ENCODE results near the gene MATN4. TPM values are rescaled to one million over a fixed set of nuclear protein-coding genes. Genes with fewer than 3 reads are reported as not detected.
A peak's percentile ranks its signal among the peaks of the same experiment; 100 is the strongest.

MATN4 gene
- total and polyA plus RNA-seq, 2 of the 13 experiments (the other 11 are each of a cell fraction or from before 2014, with no cell fraction given) = not detected

DNA sequence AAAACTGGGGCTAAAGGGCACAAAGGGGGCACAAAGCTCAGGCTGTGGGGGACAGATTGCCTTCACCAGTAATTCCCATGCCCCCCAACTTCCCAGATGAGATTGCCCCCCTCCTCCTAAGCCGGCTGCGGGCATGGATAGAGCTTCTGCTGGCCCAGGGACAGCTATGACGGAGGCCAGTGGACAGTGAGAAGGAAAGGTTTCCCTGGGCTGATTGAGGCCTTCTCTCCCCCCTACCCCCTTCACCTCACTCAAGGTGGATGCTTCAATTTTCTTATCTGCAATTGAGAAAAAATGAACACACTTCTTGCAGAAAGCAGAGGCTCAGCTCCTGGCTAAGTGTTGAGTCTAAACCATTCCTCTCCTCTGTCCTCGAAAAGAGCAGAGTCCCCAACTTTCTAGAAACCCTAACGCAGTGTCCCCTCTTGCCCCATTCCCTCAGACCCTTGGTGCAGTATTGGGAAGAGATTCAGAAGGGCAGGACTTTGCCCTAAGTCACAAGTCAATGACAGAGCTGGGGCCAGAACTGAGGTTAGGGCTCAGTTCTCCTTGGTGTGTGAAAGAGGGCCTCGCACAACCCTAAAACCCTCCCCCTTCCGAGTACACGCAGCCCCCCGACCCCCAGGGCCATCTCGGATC lies 39.3 kb upstream of the MATN4 start (continued):
- TF ChIP-seq, protein P1, sequence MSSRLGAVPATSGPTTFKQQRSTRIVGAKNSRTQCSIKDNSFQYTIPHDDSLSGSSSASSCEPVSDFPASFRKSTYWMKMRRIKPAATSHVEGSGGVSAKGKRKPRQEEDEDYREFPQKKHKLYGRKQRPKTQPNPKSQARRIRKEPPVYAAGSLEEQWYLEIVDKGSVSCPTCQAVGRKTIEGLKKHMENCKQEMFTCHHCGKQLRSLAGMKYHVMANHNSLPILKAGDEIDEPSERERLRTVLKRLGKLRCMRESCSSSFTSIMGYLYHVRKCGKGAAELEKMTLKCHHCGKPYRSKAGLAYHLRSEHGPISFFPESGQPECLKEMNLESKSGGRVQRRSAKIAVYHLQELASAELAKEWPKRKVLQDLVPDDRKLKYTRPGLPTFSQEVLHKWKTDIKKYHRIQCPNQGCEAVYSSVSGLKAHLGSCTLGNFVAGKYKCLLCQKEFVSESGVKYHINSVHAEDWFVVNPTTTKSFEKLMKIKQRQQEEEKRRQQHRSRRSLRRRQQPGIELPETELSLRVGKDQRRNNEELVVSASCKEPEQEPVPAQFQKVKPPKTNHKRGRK (CRISPR knock-in tag; IDR thresholded peaks at IDR 0.05) = no peak
- TF ChIP-seq, protein P2, sequence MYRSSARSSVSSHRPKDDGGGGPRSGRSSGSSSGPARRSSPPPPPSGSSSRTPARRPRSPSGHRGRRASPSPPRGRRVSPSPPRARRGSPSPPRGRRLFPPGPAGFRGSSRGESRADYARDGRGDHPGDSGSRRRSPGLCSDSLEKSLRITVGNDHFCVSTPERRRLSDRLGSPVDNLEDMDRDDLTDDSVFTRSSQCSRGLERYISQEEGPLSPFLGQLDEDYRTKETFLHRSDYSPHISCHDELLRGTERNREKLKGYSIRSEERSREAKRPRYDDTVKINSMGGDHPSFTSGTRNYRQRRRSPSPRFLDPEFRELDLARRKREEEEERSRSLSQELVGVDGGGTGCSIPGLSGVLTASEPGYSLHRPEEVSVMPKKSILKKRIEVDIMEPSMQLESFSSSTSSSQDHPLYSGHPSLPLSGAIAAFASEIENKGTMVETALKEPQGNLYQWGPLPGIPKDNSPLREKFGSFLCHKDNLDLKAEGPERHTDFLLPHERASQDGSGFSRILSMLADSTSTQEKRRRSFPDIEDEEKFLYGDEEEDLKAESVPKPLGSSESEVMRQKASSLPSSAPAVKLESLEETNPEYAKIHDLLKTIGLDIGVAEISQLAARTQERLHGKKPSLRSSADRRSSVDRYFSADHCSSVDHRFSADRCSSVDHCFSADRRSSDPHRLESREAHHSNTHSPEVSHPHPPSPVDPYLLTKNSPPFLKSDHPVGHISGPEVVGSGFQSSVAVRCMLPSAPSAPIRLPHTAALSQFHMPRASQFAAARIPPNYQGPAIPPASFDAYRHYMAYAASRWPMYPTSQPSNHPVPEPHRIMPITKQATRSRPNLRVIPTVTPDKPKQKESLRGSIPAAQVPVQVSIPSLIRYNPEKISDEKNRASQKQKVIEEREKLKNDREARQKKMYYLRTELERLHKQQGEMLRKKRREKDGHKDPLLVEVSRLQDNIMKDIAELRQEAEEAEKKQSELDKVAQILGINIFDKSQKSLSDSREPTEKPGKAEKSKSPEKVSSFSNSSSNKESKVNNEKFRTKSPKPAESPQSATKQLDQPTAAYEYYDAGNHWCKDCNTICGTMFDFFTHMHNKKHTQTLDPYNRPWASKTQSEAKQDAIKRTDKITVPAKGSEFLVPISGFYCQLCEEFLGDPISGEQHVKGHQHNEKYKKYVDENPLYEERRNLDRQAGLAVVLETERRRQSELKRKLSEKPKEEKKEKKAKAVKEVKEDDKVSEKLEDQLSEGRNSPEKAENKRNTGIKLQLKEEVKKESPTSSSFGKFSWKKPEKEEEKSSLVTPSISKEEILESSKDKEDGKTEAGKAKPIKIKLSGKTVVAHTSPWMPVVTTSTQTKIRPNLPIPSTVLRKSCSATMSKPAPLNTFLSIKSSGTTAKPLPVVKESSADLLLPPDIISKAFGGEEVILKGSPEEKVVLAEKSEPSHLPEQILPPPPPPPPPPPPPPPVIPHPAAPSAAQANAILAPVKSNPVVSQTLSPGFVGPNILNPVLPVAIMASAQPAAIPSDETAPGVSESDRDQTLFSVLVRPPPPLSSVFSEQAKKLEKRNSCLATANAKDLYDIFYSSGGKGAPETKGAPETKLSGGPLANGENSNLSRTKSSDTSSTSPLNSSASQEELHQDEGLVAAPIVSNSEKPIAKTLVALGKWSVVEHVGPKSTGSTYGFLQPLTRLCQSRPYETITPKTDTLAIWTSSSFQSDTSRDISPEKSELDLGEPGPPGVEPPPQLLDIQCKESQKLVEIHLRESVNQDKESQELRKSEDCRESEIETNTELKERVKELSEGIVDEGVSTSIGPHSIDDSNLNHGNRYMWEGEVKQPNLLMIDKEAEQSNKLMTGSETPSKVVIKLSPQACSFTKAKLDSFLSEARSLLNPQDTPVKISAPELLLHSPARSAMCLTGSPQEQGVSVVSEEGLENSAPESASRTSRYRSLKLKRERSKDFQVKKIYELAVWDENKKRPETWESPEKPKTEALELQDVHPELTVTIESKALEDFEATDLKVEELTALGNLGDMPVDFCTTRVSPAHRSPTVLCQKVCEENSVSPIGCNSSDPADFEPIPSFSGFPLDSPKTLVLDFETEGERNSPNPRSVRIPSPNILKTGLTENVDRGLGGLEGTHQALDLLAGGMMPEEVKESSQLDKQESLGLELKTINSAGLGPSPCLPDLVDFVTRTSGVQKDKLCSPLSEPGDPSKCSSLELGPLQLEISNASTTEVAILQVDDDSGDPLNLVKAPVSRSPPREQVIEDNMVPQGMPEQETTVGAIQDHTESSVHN (CRISPR knock-in tag; IDR thresholded peaks at IDR 0.05) = peak; percentile 49; the same call in 1 of the 2 replicates
- TF ChIP-seq MAZ (IDR thresholded peaks at IDR 0.05; ENCODE audit: borderline replicate concordance, low read depth, low read length) (no peak), MAZ (CRISPR knock-in tag; IDR thresholded peaks at IDR 0.05; ENCODE audit: low read depth) (no peak; the same call in 1 of the 2 replicates), ZNF501 (CRISPR knock-in tag; IDR thresholded peaks at IDR 0.05) (peak; percentile 53), ZNF530 (CRISPR knock-in tag; IDR thresholded peaks at IDR 0.05; ENCODE audit: low read depth) (no peak), IKZF4 (CRISPR knock-in tag; IDR thresholded peaks at IDR 0.05; ENCODE audit: borderline replicate concordance, low read depth, not compliant biosample characterization) (no peak), ZSCAN22 (CRISPR knock-in tag; IDR thresholded peaks at IDR 0.05) (no peak), ATAD3A (CRISPR knock-in tag; IDR thresholded peaks at IDR 0.05) (no peak), ZFYVE20 (CRISPR knock-in tag; IDR thresholded peaks at IDR 0.05; ENCODE audit: borderline replicate concordance, low read depth) (no peak), NFYB (CRISPR knock-in tag; IDR thresholded peaks at IDR 0.05) (no peak), ZNF207 (IDR thresholded peaks at IDR 0.05; ENCODE audit: borderline replicate concordance) (no peak), PCBP2 (optimal IDR thresholded peaks at IDR 0.05; ENCODE audit: low read depth, low read length, poor library complexity, severe bottlenecking) (no peak), GFI1 (CRISPR knock-in tag; IDR thresholded peaks at IDR 0.05; ENCODE audit: borderline replicate concordance) (peak; percentile 57; the same call in 1 of the 2 replicates)
- TF ChIP-seq, protein P3, sequence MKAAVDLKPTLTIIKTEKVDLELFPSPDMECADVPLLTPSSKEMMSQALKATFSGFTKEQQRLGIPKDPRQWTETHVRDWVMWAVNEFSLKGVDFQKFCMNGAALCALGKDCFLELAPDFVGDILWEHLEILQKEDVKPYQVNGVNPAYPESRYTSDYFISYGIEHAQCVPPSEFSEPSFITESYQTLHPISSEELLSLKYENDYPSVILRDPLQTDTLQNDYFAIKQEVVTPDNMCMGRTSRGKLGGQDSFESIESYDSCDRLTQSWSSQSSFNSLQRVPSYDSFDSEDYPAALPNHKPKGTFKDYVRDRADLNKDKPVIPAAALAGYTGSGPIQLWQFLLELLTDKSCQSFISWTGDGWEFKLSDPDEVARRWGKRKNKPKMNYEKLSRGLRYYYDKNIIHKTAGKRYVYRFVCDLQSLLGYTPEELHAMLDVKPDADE (CRISPR knock-in tag; IDR thresholded peaks at IDR 0.05) = no peak
- TF ChIP-seq, protein P4, sequence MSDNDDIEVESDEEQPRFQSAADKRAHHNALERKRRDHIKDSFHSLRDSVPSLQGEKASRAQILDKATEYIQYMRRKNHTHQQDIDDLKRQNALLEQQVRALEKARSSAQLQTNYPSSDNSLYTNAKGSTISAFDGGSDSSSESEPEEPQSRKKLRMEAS (IDR thresholded peaks at IDR 0.05) = no peak
